OCI-LY3 (cell line): ENCODE results near the gene FYN.

Experiments used
- EZH2phosphoT487 ChIP-seq: fragments of 200-600 bp; shearing (Covaris generic); IDR thresholded peaks from 2 replicates; pipeline ENCODE4 v1.6.1; 2018; ENCODE audit warnings: antibody characterized with exemption, mixed run types, low read depth
- TF ChIP-seq, protein P1 (sequence below): fragments of 200-600, 300-600 bp; sonication (generic); IDR thresholded peaks from 2 replicates; pipeline ENCODE4 v1.5.1; 2014; ENCODE audit warnings: antibody characterized with exemption, low read length, low read depth

DNA sequence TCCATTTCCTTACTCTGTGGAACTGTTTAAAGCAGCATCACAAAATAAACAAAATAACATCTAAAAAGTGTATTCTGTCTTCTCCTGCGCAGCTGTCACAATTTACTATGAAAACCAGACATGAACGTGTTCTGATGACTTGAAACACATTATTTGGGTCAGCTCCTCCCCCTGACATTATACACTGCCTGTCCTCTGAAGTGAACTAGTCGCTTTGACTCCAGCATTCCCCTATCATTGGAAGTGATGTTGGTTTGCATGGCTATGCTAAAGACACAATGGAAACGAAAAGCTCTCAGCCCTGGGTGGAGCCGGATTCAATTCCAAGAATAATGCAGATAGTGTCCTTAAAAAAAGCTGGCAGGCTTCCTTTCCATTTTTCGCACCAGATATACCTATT is 125.9 kb downstream of the FYN start:
- TF ChIP-seq, protein P1, sequence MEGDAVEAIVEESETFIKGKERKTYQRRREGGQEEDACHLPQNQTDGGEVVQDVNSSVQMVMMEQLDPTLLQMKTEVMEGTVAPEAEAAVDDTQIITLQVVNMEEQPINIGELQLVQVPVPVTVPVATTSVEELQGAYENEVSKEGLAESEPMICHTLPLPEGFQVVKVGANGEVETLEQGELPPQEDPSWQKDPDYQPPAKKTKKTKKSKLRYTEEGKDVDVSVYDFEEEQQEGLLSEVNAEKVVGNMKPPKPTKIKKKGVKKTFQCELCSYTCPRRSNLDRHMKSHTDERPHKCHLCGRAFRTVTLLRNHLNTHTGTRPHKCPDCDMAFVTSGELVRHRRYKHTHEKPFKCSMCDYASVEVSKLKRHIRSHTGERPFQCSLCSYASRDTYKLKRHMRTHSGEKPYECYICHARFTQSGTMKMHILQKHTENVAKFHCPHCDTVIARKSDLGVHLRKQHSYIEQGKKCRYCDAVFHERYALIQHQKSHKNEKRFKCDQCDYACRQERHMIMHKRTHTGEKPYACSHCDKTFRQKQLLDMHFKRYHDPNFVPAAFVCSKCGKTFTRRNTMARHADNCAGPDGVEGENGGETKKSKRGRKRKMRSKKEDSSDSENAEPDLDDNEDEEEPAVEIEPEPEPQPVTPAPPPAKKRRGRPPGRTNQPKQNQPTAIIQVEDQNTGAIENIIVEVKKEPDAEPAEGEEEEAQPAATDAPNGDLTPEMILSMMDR = no peak
- TF ChIP-seq EZH2phosphoT487 = no peak
